ENCODE measurements around the gene MARS1.

MARS1 gene

DNA sequence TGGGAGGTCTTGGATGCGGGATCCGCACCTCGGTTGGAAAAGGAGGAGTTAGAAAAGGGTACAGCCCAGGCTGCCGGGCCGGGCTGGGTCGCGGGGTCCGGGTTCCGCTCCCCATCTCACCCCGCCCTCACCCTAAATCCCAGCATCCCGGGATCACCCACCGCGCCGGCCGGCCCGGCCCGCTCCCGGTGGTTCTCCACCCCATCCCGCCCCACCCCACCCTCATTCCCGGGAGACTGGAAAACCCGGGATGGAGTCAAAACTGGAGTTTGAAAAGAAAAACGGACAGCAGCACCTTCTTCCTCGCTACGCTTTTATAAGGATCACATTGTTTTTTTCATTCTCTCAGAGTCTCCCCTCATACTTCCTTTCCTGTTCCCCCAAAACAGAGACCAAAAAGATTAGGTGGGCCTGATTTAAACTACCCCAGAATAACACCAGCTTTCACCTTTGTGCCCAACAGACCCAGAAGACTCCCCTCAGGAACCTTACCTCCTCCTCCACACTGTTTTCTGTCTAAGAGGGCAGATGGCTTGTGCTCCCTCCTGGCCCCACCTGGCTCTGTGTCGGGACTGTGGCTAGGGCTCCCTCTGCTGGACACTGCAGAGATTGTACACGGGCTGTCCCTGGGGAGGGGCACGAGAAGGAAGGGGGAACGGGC is 25.5 kb upstream of the MARS1 start:
- DNase-seq (ENCODE audit: extremely low read depth, insufficient read length), result peak; percentile 86
- no peaks in the 10 kb centered on the region for H3K27me3 ChIP-seq (replicated peaks; ENCODE audit: control insufficient read depth, insufficient read depth, low read length)
- TF ChIP-seq, protein P1, sequence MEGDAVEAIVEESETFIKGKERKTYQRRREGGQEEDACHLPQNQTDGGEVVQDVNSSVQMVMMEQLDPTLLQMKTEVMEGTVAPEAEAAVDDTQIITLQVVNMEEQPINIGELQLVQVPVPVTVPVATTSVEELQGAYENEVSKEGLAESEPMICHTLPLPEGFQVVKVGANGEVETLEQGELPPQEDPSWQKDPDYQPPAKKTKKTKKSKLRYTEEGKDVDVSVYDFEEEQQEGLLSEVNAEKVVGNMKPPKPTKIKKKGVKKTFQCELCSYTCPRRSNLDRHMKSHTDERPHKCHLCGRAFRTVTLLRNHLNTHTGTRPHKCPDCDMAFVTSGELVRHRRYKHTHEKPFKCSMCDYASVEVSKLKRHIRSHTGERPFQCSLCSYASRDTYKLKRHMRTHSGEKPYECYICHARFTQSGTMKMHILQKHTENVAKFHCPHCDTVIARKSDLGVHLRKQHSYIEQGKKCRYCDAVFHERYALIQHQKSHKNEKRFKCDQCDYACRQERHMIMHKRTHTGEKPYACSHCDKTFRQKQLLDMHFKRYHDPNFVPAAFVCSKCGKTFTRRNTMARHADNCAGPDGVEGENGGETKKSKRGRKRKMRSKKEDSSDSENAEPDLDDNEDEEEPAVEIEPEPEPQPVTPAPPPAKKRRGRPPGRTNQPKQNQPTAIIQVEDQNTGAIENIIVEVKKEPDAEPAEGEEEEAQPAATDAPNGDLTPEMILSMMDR (IDR thresholded peaks at IDR 0.05; ENCODE audit: insufficient read depth, low read length, poor library complexity, severe bottlenecking), result peak; percentile 97
- peak overlapping the region; percentile 58 for H3K4me3 ChIP-seq (replicated peaks; ENCODE audit: low read depth, low read length)
- no peaks in the 10 kb centered on the region for H3K36me3 ChIP-seq (ENCODE audit: control insufficient read depth, insufficient read depth, low read length)

DNA sequence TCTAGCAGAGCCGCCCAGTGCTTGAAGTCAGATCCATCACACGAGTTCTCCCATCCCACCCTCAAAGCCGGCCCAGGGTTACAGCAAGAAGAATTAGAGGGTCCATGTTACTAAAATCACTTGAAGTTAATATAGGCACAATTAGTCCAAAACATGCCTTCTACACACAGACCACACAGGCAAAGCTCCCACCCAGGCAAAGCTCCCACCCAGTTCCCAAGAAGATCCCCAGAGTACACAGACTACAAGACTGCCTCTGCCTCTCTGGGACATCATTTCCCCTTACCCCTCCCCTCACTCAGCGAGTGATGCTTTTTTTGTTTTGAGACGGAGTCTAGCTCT is 25.0 kb upstream of the MARS1 start:
- DNase-seq (ENCODE audit: extremely low read depth, insufficient read length), result no peak
- Histone ChIP-seq H3K27me3 (replicated peaks; ENCODE audit: control insufficient read depth, insufficient read depth, low read length) (no peaks in the 10 kb centered on the region), H3K36me3 (ENCODE audit: control insufficient read depth, insufficient read depth, low read length) (peaks cover under 1% of the 10 kb centered on the region; the same call in 1 of the 2 replicates), H3K4me3 (replicated peaks; ENCODE audit: low read depth, low read length) (no peak overlapping the region)
- TF ChIP-seq, protein P1 (IDR thresholded peaks at IDR 0.05; ENCODE audit: insufficient read depth, low read length, poor library complexity, severe bottlenecking), result no peak

DNA sequence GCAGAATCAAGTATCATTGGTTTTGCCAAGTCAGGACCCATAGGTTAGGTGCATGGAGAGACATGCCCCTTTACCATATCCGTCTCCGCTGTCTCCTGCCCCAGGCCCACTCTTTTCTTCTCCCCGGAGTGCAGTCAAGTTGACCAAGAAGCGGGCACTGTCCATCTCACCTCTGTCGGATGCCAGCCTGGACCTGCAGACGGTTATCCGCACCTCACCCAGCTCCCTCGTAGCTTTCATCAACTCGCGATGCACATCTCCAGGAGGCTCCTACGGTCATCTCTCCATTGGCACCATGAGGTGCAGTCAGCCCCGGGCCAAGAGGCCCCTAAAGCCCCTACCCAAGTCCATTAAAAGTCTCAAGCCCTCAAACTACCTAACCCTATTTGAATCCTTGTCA is 23.3 kb upstream of the MARS1 start:
- Histone ChIP-seq H3K27me3 (replicated peaks; ENCODE audit: control insufficient read depth, insufficient read depth, low read length) (no peaks in the 10 kb centered on the region), H3K36me3 (ENCODE audit: control insufficient read depth, insufficient read depth, low read length) (peaks cover 5% of the 10 kb centered on the region), H3K4me3 (replicated peaks; ENCODE audit: low read depth, low read length) (no peak overlapping the region)
- DNase-seq (ENCODE audit: extremely low read depth, insufficient read length), result no peak
- TF ChIP-seq, protein P1 (IDR thresholded peaks at IDR 0.05; ENCODE audit: insufficient read depth, low read length, poor library complexity, severe bottlenecking), result no peak

DNA sequence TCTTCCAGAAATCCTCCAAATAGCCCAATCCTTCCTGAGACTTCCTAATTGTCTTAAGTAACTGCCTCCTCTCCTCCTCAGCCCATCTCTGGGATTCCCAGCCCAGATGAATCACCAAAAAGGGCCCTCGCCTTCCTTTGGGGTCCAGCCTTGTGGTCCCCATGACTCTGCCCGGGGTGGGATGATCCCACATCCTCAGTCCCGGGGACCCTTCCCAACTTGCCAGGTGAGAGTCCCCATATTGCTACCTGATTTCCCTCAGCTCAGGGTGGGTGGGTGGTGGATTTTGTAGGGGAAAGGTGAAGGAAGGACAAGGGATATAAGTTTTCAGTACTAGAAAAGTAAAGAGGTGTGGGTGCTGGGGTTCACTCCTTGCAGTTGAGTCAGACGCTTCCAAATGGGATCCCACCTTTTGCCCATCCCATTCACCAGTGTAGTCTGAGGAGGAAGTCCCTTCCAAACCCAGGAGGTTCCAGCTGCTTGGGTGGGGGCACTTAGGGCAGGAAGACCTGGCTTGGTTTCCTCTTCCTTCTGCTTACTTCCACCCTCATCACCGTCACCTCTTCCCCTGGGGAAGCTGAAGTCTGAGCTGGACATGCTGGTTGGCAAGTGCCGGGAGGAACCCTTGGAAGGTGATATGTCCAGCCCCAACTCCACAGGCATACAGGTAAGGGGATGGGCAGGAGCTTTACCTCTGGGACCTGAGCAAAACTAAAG is 22.7 kb upstream of the MARS1 start:
- Histone ChIP-seq H3K4me3 (replicated peaks; ENCODE audit: low read depth, low read length) (no peak overlapping the region), H3K27me3 (replicated peaks; ENCODE audit: control insufficient read depth, insufficient read depth, low read length) (no peaks in the 10 kb centered on the region), H3K36me3 (ENCODE audit: control insufficient read depth, insufficient read depth, low read length) (peaks cover 6% of the 10 kb centered on the region)
- TF ChIP-seq, protein P1 (IDR thresholded peaks at IDR 0.05; ENCODE audit: insufficient read depth, low read length, poor library complexity, severe bottlenecking), result no peak
- no peak for DNase-seq (ENCODE audit: extremely low read depth, insufficient read length)

DNA sequence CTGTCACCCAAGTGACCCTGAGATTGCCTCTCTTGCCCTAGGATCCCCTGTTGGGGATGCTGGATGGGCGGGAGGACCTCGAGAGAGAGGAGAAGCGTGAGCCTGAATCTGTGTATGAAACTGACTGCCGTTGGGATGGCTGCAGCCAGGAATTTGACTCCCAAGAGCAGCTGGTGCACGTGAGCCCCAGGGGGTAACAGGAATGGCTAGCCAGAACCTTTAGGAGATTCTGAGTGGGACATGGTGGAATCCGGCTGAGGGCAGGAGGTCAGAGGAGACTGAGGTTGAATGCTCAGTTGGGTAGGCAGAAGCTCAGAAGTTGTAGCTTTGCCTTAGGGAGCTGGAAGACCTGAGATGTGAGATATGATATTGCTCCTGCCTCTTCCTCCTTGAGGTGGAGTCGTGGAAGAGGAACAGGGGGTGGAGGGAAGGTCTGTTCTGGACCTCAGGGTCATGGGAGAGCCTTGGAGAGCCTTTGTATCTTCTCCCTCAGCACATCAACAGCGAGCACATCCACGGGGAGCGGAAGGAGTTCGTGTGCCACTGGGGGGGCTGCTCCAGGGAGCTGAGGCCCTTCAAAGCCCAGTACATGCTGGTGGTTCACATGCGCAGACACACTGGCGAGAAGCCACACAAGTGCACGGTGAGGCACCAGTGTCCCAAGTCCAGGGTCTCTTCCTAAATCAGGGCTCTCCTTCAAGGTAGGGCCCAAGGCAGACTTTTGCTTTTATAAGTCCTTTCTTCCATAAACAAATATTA is 21.9 kb upstream of the MARS1 start:
- DNase-seq (ENCODE audit: extremely low read depth, insufficient read length), result no peak
- TF ChIP-seq, protein P1 (IDR thresholded peaks at IDR 0.05; ENCODE audit: insufficient read depth, low read length, poor library complexity, severe bottlenecking), result no peak
- Histone ChIP-seq H3K4me3 (replicated peaks; ENCODE audit: low read depth, low read length) (no peak overlapping the region), H3K27me3 (replicated peaks; ENCODE audit: control insufficient read depth, insufficient read depth, low read length) (no peaks in the 10 kb centered on the region), H3K36me3 (ENCODE audit: control insufficient read depth, insufficient read depth, low read length) (peaks cover 9% of the 10 kb centered on the region)
